ENCODE data around the gene SNUPN.

GRCh38 chr15:75553659-75554058, 71.9 kb downstream of the SNUPN start:
- TF ChIP-seq CTCF (IDR thresholded peaks at IDR 0.05 in 4 of 5, conservative IDR thresholded peaks at IDR 0.05 in 1 of 5): no peak
- TF ChIP-seq POLR2A (IDR thresholded peaks at IDR 0.05): no peak

Measured in gastrocnemius medialis (tissue), 4 donors.